WI38 (cell line): ENCODE measurements around the gene SMIM30.

Source experiments
- H3K4me3 ChIP-seq: 2 replicates; pipeline ENCODE4 v1.5.1; 2011; ENCODE audit warnings: low read depth, mild to moderate bottlenecking, control low read depth, low read length
- TF ChIP-seq, protein P1 (sequence below): IDR thresholded peaks from 2 replicates; pipeline ENCODE4 v1.5.1; 2012; ENCODE audit warnings: low read depth, mild to moderate bottlenecking, control low read depth, low read length

Gene SMIM30

DNA sequence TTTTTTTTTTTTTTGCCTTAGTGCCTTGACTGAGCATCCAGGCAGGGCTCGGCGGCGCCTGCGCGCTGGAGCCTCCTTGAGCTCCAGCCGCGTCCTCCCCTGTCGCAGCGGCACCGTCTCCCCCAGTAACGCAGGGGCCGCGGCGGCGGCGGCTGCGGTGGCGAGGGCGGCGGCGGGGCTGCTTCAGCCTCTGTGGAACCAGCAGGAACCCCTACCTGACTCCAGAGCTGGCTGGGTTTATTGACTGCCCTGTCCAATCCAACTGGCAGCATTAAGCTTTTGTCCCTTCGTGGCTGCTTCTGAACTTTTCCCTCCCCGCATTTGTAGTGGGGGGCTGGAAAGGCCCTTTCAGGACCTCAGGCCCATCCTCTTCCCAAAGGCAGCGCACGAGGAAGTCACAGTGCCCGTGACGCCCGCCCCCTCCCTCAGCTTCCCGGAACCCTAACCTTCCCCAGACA lies 31.9 kb downstream of the SMIM30 start, which contains the start of gene GPR85:
Gene GPR85 (minus strand): TSS at position 397 of the 458 bp plus-strand sequence. CDS start 2,106 bp downstream, outside the sequence.
- peak within 1 kb of the TSS; percentile 71 for H3K4me3 ChIP-seq

DNA sequence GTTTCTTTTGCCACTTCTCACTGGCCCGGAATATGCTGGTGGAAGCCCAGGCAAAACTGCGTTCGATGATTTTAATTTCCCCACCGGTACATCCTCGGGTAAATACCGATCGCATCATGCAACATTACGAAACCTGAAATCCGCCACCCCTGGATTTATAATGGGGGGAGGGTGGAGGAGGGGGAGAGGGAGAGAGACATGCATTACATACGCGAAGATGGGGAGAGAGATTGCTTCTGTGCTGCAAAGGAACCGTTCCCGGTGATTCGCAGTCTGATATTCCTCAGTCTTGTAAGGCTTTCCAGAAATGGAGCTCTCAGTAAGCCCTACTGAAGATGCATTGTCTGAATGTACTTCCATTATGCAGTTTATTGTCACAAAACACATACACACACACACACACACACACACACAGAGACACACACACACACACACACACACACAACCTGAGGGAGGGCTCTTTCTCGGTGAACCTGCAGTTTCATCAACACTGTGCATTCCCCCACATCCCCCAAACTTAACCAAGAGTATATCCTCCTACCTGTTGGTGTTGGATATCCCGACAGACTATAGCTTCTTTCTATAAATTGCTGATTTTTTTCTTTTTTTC lies 32.5 kb downstream of the SMIM30 start:
- H3K4me3 ChIP-seq: peak overlapping the region; percentile 71

More for the DNA sequence above, 31.9 kb downstream of the SMIM30 start, which contains the start of gene GPR85:
- TF ChIP-seq, protein P1, sequence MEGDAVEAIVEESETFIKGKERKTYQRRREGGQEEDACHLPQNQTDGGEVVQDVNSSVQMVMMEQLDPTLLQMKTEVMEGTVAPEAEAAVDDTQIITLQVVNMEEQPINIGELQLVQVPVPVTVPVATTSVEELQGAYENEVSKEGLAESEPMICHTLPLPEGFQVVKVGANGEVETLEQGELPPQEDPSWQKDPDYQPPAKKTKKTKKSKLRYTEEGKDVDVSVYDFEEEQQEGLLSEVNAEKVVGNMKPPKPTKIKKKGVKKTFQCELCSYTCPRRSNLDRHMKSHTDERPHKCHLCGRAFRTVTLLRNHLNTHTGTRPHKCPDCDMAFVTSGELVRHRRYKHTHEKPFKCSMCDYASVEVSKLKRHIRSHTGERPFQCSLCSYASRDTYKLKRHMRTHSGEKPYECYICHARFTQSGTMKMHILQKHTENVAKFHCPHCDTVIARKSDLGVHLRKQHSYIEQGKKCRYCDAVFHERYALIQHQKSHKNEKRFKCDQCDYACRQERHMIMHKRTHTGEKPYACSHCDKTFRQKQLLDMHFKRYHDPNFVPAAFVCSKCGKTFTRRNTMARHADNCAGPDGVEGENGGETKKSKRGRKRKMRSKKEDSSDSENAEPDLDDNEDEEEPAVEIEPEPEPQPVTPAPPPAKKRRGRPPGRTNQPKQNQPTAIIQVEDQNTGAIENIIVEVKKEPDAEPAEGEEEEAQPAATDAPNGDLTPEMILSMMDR: no peak

DNA sequence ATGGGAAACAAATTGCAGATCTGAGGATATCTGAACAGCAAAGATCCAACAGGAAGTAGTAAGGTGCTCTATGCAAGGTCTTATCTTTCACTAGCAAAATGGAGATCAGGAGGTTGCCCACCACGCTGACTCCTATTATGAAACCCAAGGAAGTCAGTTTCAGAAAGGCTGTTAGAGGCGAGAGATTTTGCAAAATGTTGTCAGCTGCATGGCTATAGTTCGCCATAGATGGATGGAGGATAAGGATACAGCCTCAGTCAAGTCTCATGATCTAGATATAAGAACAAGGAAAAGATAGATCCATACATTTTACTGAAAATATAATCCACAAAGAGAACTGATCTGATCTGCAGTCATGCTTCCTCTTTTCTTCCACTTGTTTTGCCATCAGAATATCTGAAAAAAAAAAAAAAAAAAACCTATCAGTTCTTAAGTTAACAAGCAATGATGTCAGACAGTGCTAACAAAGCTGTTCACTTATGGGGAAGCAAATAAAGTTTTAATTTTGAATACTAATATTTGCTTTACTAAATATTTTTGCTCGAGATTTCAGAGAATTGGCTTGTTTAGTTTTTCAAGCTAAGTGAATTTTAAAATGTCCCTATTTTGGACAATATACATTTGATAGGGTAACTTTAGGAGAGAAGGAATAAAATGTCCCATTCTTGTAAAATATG lies 33.7 kb downstream of the SMIM30 start:
- TF ChIP-seq, protein P1: no peak
- no peak overlapping the region for H3K4me3 ChIP-seq

More for the DNA sequence above, 32.5 kb downstream of the SMIM30 start:
- TF ChIP-seq, protein P1: no peak

DNA sequence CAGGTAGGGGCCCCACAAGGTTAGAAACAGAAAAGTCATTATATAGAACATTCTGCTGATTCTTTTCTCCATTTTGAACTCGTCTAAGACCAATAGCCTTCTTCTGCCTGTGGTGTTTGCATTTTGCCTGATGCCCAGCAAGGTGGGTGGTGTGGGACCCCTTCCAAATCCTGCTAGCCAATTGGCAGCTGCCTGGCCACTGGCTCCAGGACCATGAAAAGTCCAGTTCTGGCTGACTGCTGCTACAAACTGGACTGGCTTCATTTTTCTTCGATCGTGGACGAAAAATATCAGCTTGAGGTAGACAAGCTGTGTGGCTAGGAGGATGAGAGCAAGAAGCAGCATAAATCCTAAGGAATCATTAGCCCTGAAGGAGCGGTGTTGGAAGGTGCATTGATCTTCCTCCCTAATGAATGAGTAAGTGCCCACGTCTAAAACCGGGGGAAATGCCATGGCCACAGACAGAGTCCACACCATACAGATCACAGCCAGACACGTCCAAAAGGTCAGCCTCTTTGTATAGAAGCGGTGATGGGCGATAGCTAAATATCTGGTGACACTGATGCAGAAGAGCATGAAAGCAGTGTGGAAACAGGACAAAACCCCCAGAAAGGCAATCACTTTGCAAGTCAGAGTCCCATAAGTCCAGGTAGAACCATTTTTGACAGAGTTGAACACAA lies 34.4 kb downstream of the SMIM30 start:
- H3K4me3 ChIP-seq: no peak overlapping the region
- TF ChIP-seq, protein P1: no peak

DNA sequence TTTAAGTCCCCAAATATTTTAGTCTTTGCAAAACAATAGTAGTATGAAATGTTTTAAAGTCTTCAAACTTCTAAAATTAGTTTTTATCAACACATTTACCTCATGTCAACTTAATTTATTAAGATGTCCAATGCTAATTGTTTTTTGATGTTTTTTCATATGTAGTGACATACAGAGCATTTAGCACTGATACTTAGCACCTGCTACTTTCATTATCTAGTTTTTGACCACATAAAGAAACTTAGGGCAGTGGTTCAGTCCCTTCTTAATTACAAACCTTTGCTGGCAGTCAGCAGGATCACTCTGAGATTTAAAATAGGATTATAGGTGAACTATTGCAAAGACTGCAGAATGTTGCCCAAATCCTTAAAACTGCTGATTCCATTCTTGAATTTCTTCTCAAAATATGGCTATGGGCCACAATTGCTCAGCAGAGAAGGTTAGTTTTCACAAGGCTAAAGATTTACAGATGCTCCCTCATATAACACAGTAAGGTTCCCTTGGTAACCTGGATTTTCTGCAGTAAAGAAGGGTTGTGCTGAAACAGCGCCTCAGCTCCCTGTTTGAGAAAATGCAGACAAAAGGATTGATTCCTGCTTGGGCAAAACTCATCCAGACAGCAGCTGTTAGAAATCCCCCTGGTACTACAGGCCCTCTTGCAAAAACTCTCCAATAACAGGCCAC lies 35.1 kb downstream of the SMIM30 start:
- no peak overlapping the region for H3K4me3 ChIP-seq
- TF ChIP-seq, protein P1: no peak

DNA sequence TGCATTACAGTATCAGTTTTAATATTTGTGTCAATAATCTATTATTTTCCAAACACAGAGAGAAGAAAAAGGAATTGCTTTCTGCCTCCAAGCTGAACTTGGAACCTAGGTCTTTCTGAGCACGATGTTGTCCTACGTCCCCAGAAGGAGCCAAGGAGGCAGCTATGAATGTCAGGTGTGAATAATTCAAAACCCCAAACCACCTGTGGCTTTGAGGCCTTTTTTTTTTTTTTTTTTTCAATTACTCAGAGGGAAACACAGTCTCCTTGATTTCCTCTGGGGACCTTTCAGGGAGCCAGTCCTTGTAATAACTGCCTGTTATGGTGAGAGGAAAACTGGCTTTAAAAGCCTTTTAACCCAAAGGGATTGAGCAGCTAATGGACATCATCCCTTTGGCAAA lies 40.0 kb downstream of the SMIM30 start:
- no peak overlapping the region for H3K4me3 ChIP-seq
- TF ChIP-seq, protein P1: no peak
